SK-N-DZ (cell line): ENCODE data around the gene GRK5.
"Not testable (repeated sequence)": the region's sequence is repeated elsewhere in the genome, so short reads cannot be mapped to it uniquely, and the experiment has no call there.

Experiments
- DNase-seq: peaks from one replicate; pipeline ENCODE4 v3.0.0-alpha.2; 2015; ENCODE audit warnings: low spot score

GRK5 gene

GRCh38 chr10:119431773-119432135 lies 224.4 kb downstream of the GRK5 start:
- DNase-seq, result no peak

- DNase-seq, result not testable (repeated sequence)
These were observed 227.6 kb downstream of the GRK5 start for GRCh38 chr10:119434942-119435341.

GRCh38 chr10:119438717-119439116 lies 231.3 kb downstream of the GRK5 start:
- no peak for DNase-seq

- no peak for DNase-seq
These were observed 232.6 kb downstream of the GRK5 start for GRCh38 chr10:119439922-119440321.

- DNase-seq, result no peak
These were observed 233.9 kb downstream of the GRK5 start for GRCh38 chr10:119441151-119441821.

- no peak for DNase-seq
These were observed 234.8 kb downstream of the GRK5 start for GRCh38 chr10:119441921-119442757.

GRCh38 chr10:119442758-119443060 lies 235.3 kb downstream of the GRK5 start:
- no peak for DNase-seq

- DNase-seq, result no peak
These were observed 236.1 kb downstream of the GRK5 start for GRCh38 chr10:119443441-119443840.

GRCh38 chr10:119443970-119444660 lies 236.7 kb downstream of the GRK5 start:
- no peak for DNase-seq

- no peak for DNase-seq
These were observed 237.5 kb downstream of the GRK5 start for GRCh38 chr10:119444866-119445265.

GRCh38 chr10:119445311-119445934 lies 238.1 kb downstream of the GRK5 start:
- DNase-seq, result peak; percentile 80

GRCh38 chr10:119445935-119446317 lies 238.6 kb downstream of the GRK5 start:
- DNase-seq, result no peak

- no peak for DNase-seq
These were observed 239.3 kb downstream of the GRK5 start for GRCh38 chr10:119446441-119447277.

GRCh38 chr10:119447421-119447820 lies 240.1 kb downstream of the GRK5 start:
- no peak for DNase-seq

GRCh38 chr10:119447823-119448546 lies 240.6 kb downstream of the GRK5 start:
- DNase-seq, result no peak

- no peak for DNase-seq
These were observed 241.5 kb downstream of the GRK5 start for GRCh38 chr10:119448628-119449584.

GRCh38 chr10:119449760-119450461 lies 242.5 kb downstream of the GRK5 start:
- no peak for DNase-seq

- DNase-seq, result no peak
These were observed 243.4 kb downstream of the GRK5 start for GRCh38 chr10:119450606-119451299.
